Activated B cell treated with CpG ODN at 0.5 μM for 24 hours (primary cell): ENCODE measurements around the gene WNK2. TPM values are rescaled to one million over a fixed set of nuclear protein-coding genes. Genes with fewer than 3 reads are reported as not detected.
"Not testable (repeated sequence)": the region's sequence is repeated elsewhere in the genome, so short reads cannot be mapped to it uniquely, and the experiment has no call there.

Experiments used
- ATAC-seq: fragments of 200-7000 bp; cut with Tn5 transposase; one replicate; pipeline ENCODE4 v1.10.0; 2021; ENCODE audit warnings: low read depth, mild to moderate bottlenecking, moderate library complexity
- CTCF ChIA-PET: fragments of 350-600 bp; sonication (Branson Sonifier 250); formaldehyde crosslinking; loops from one replicate; lab custom pipeline; 2021; ENCODE audit warnings: antibody characterized with exemption; lab: Charles Lee
- POLR2A ChIA-PET: fragments of 350-600 bp; sonication (Branson Sonifier 250); formaldehyde crosslinking; loops from one replicate; lab custom pipeline; 2021; ENCODE audit warnings: antibody characterized with exemption; lab: Charles Lee
- DNase-seq: peaks from one replicate; pipeline ENCODE4 v3.0.0; 2022
- H3K27ac Mint-ChIP-seq: one replicate; pipeline ENCODE4 v1.8.0; 2020; ENCODE audit warnings: mixed read lengths
- H3K27me3 Mint-ChIP-seq: one replicate; pipeline ENCODE4 v1.8.0; 2021; ENCODE audit warnings: mixed read lengths
- H3K36me3 Mint-ChIP-seq: one replicate; pipeline ENCODE4 v1.8.0; 2021; ENCODE audit warnings: low read depth, mixed read lengths
- H3K4me1 Mint-ChIP-seq: one replicate; pipeline ENCODE4 v1.8.0; 2021; ENCODE audit warnings: mixed read lengths
- H3K4me3 Mint-ChIP-seq: one replicate; pipeline ENCODE4 v1.8.0; 2020; ENCODE audit warnings: mild to moderate bottlenecking, mixed read lengths
- H3K9me3 Mint-ChIP-seq: one replicate; pipeline ENCODE4 v1.8.0; 2020; ENCODE audit warnings: mixed read lengths
- intact Hi-C: fragments of 100-400 bp; cut with micrococcal nuclease; formaldehyde crosslinking; loops from one replicate; pipeline ENCODE4 v1.15.1; 2024
- total RNA-seq: library from RNA; stranded (reverse); gene quantifications from 2 replicates; pipeline ENCODE4 v1.2.3, GENCODE V29; 2022
- TF ChIP-seq, protein P1 (sequence below): fragments of 200-600 bp; IDR thresholded peaks from one replicate; pipeline ENCODE4 v1.8.0; 2022; ENCODE audit warnings: antibody characterized with exemption, mild to moderate bottlenecking

Gene WNK2
- total RNA-seq, 1 donor from 2014 or later: 0.24 TPM

DNA sequence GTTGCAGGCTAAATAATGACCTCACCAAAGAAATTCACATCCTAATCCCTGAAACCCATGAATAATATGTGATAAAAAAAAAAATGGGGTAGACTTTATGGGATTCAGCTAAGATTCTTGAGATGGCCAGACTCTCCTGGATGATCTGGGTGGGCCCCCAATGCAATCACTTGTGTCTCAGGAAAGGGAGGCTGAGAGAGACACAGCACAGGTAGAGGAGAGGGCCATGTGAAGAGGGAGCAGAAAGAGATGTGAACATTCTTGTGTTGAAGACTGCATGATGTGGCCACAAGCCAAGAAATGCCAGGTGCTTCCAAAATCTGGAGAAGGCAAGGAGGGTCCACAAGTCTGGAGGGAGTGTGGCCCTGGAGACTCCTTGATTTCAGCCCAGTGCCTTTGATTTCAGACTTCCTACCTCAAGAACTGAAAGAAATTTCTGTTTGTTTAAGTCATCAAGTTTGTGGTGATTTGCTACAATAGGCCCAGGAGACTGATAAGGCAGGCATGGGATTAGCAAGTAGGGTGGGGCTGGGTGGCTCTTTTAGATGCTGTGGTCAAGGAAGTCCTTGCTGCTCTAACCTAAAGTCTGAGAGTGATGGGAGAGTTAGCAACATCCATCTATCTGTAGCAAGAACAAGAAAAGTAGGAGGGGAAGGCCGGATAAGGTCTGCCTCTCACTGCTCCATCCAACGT, 180.9 kb downstream of the WNK2 start:
- DNase-seq: no peak
- H3K4me3 Mint-ChIP-seq: no peak overlapping the region
- CTCF ChIA-PET: no interaction called here

DNA sequence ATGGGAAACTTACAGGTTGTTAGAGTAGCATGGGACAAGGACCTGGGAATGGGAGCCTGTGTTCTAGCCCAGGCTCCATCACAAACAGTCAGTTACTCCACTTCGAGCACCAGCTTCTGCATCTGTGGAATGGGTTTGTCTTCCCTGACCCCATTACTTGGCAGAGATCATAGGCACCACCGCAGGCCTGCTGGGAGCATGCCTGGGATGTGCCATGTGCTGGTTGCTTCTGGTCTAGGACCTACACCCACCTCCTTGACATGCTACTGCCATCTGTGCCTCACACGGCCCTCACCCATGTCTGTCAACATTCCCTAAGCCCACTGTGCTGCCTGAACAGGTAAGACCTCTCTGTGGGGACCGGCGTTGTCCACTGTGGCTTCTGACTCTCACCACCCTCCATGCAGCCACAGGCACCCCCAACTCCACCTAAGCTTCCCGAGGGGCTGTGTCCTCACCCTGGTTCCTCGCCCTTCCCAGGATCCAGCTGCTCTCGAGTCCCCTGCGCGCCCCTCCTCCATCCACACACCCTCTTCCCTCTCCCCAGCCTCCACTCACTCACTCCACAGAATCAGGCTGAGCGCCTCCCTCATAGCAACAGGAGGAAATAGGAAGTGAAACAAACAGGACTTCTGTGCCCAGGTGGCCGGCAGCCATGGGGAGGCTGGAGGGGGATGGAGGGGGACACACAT, 181.6 kb downstream of the WNK2 start:
- intact Hi-C loops: no loop called here
- no peaks in the 10 kb centered on the region for H3K36me3 Mint-ChIP-seq

More for the DNA sequence above, 180.9 kb downstream of the WNK2 start:
- peaks cover 12% of the 10 kb centered on the region for H3K27me3 Mint-ChIP-seq
- POLR2A ChIA-PET: no interaction called here
- no peaks in the 10 kb centered on the region for H3K4me1 Mint-ChIP-seq
- no peak overlapping the region for H3K27ac Mint-ChIP-seq
- intact Hi-C loops: no loop called here
- H3K9me3 Mint-ChIP-seq: peaks cover 6% of the 10 kb centered on the region
- TF ChIP-seq, protein P1, sequence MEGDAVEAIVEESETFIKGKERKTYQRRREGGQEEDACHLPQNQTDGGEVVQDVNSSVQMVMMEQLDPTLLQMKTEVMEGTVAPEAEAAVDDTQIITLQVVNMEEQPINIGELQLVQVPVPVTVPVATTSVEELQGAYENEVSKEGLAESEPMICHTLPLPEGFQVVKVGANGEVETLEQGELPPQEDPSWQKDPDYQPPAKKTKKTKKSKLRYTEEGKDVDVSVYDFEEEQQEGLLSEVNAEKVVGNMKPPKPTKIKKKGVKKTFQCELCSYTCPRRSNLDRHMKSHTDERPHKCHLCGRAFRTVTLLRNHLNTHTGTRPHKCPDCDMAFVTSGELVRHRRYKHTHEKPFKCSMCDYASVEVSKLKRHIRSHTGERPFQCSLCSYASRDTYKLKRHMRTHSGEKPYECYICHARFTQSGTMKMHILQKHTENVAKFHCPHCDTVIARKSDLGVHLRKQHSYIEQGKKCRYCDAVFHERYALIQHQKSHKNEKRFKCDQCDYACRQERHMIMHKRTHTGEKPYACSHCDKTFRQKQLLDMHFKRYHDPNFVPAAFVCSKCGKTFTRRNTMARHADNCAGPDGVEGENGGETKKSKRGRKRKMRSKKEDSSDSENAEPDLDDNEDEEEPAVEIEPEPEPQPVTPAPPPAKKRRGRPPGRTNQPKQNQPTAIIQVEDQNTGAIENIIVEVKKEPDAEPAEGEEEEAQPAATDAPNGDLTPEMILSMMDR: no peak
- no peak for ATAC-seq
- H3K36me3 Mint-ChIP-seq: no peaks in the 10 kb centered on the region

DNA sequence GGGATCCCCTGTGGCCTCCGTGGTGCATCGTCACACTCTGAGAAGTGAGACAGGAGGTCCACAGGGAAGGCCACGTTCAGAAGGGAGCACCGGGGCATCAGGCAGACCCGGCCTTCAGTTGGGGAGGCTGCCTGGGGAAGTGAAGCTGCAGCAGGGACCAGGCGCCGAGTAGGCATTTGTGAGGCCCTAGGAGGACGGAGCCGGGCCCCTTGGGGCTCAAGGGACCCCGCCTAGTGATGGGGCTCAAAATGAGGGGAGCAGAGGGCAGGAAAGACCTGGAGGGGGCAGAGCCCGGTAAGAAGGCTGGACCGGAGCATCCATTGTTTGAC, 182.1 kb downstream of the WNK2 start:
- peaks cover 6% of the 10 kb centered on the region for H3K9me3 Mint-ChIP-seq
- intact Hi-C loops: no loop called here
- H3K27ac Mint-ChIP-seq: no peak overlapping the region
- DNase-seq (no peak), ATAC-seq (no peak)
- ChIA-PET CTCF (no interaction called here), POLR2A (no interaction called here)
- no peaks in the 10 kb centered on the region for H3K4me1 Mint-ChIP-seq
- TF ChIP-seq, protein P1: no peak
- H3K4me3 Mint-ChIP-seq: no peak overlapping the region
- H3K27me3 Mint-ChIP-seq: peaks cover 18% of the 10 kb centered on the region
- no peaks in the 10 kb centered on the region for H3K36me3 Mint-ChIP-seq

More for the DNA sequence above, 181.6 kb downstream of the WNK2 start:
- TF ChIP-seq, protein P1: no peak
- no peak for DNase-seq
- Mint-ChIP-seq H3K27ac (no peak overlapping the region), H3K9me3 (peaks cover 6% of the 10 kb centered on the region), H3K4me3 (no peak overlapping the region), H3K4me1 (no peaks in the 10 kb centered on the region), H3K27me3 (peaks cover 13% of the 10 kb centered on the region)
- ATAC-seq: no peak
- CTCF ChIA-PET: no interaction called here
- POLR2A ChIA-PET: no interaction called here

DNA sequence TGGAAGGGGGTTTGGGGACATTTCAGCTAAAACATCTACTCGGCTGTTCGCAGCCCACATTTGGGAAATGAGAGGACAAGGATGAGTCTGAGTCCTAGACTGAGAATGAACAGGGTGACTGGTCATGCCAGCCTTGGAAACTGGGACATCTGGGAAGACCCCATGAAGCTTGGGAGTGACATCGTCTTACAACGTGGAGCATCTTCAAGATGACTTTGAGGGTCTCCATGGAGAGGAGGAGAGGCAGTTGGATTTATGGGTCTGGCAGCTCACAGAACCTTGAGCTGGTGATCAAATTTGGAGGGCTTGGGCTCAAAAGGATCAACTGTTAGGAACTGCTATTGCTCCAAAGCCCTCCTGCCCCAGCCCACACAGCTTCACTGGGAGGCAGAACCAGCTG, 182.5 kb downstream of the WNK2 start:
- H3K4me3 Mint-ChIP-seq, H3K4me1 Mint-ChIP-seq, H3K36me3 Mint-ChIP-seq, CTCF ChIA-PET, ATAC-seq, POLR2A ChIA-PET, H3K9me3 Mint-ChIP-seq, H3K27ac Mint-ChIP-seq, intact Hi-C loops, DNase-seq: not testable (repeated sequence)
- H3K27me3 Mint-ChIP-seq: peaks cover 19% of the 10 kb centered on the region

DNA sequence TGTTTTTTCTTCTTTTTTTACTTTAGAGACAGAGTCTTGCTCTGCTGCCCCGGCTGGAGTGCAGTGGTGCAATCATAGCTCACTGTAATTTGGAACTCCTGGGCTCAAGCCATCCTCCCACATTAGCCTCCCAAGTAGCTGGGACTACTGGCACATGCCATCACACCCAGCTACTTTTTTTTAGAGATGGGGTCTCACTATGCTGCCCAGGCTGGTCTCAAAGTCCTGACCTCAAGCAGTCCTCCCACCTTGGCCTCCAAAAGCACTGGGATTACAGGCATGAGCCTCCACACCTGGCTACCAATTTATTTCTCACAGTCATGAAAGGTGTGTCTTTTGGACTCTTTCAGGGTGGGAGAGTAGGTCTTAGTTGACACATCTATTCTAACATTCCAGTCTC, 184.5 kb downstream of the WNK2 start:
- TF ChIP-seq, protein P1: no peak
- POLR2A ChIA-PET: no interaction called here
- H3K27ac Mint-ChIP-seq: no peak overlapping the region
- no peaks in the 10 kb centered on the region for H3K4me1 Mint-ChIP-seq
- CTCF ChIA-PET: no interaction called here
- no peaks in the 10 kb centered on the region for H3K9me3 Mint-ChIP-seq
- no peaks in the 10 kb centered on the region for H3K36me3 Mint-ChIP-seq
- no peak for ATAC-seq
- no peak overlapping the region for H3K4me3 Mint-ChIP-seq
- no peak for DNase-seq
- intact Hi-C loops: no loop called here
- peaks cover 19% of the 10 kb centered on the region for H3K27me3 Mint-ChIP-seq
